Dermis microvascular lymphatic vessel endothelial cell (primary cell): ENCODE results near the gene CASP8. TPM values are rescaled to one million over a fixed set of nuclear protein-coding genes. Genes with fewer than 3 reads are reported as not detected.

Experiments
- DNase-seq, 2 donors: peaks; one replicate each; pipeline versions ENCODE4 v3.0.0 to v3.0.0-alpha.2; 2010; ENCODE audit warnings: low read depth in 2 of 2
- total RNA-seq: library from RNA; depleted of rRNA; stranded (reverse); fragments of >200 nt; gene quantifications from 2 replicates; pipeline ENCODE4 v1.2.1, GENCODE V29; 2014

The CASP8 gene
- total RNA-seq, 1 donor from 2014 or later, result 10.0 TPM

- DNase-seq, result no peak
Observed at GRCh38 chr2:201242571-201243277, 17.6 kb upstream of the CASP8 start.

DNA sequence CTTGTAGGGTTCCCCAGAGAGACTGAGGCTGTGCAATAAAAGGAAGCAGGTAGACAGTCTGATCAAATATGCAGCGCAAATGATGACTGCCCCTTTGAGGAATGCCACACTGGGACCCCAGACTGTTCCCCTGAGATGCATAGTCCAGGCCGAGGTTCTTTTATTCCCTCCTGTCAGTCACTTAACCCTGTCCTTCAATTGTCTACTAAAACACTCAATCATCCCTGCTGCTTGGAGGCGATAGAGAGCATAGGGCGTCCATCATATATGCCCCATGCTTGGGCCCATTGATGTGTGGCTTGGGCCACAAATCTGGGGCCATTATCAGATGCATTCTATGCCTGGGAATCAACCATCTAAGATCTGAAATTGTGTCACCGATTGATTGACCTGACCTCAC is 15.5 kb upstream of the CASP8 start:
- DNase-seq, result no peak

- no peak for DNase-seq
Observed at GRCh38 chr2:201246280-201246679, 14.1 kb upstream of the CASP8 start.

DNA sequence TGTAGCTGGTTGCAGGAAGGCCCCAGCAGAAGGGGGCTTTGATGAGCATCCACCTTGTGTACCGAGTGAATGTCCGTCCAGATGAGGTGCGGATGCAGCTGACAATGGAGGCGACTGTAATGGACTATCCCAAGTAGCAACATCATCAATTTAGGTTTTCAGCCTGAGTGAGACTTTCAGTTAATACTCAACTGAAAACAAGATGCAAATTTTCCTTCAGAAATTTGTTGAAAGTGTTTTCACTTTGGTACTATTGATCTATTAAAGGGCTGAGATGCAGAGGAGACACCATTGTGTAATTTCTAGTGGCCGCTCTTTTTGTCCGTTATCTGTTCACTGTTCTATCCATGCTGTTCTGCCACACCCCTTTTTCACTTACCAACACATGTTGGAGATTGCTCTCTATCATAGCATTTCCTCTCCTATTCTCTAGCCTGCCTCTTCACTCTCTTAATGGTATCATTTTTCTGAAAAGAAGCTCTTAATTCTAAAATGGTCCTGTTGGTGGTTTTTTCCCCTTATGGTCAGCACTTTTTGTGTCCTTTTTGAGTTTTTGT is 12.0 kb upstream of the CASP8 start:
- DNase-seq, result no peak

DNA sequence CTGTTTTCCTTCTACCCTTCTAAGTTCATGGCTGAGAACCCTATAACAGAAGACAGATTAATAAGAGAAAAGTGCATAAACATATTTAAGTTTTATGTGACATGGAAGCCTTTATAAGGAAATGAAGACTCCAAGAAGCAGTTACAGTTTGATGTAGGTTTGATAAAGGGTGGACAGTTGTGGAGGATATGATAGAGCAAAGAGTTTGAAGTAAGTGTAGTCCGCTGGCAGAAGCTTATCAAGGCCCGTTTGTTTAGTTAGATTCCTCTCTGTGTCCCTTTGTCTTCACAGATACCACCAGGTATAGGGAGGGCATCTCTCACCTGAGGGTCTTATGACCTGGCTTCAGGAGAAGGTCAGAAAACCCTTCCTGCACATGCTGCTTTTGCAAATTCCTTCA is 10.4 kb upstream of the CASP8 start:
- no peak for DNase-seq

DNA sequence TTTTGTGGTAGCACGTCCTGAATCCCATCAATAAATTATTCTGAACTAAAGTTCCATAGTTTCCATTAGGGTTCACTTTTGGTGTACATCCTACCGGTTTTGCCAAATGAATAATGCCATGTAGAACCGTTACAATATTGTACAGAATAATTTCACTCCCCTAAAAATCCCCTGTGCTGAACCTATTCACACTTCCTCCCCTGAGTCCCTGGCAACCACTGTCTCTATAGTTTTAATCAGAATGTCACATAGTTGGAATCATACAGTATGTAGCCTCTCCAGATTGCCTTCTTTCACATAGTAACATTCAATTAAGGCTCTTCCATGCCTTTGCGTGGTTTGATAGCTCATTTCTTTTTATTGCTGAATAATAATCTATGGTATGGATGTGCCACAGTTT is 9.6 kb upstream of the CASP8 start:
- DNase-seq, result no peak

- no peak for DNase-seq
Observed at GRCh38 chr2:201254081-201254730, 6.1 kb upstream of the CASP8 start.

DNA sequence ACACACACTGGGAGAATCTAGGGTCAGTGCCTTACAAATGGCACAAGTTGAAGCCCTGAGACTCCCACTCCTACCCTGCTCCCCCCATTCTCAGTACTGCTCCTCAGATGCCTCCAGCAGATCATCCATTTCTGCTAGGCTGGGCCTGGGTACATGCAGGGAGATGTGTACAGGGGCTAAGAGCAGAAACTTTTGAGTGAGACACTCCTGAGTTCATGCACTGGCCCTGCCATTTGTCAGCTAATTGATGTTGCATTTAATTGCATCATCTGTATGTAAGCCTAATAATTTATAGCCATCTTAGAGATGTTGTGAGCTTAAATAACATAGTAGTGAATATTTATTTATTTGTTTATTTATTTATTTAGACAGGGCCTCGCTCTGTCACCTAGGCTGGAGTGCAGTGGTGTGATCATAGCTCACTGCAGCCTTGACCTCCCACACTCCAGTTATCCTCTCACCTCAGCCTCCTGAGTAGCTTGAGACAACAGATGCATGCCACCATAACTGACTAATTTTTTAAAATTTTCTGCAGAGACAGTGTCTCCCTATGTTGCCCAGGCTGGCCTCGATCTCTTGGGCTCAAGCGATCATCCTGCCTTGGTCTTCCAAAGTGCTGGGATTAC is 4.8 kb upstream of the CASP8 start:
- no peak for DNase-seq

DNA sequence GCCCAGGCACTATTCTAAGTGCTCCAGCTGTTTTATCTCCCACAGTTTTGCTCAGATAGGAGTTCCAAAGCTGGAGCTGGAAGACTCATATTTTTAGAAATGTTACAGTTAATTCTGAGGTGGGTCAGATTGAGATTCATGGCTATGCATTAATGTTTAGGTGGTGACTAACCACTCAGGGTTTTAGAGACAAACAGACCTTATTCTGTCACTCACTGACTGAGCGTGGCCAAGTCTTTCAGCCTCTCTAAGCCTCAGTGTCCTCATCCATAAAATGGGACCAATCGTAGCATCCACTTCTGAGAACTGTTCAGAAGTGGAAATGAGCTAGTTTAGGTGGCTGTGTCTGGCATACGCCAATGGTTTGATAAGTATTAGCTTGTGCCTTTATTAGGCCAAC is 4.3 kb upstream of the CASP8 start:
- no peak for DNase-seq

- DNase-seq, result no peak
Observed at GRCh38 chr2:201257381-201257955, 2.9 kb upstream of the CASP8 start.

GRCh38 chr2:201257956-201258665 is 2.2 kb upstream of the CASP8 start:
- peak; percentile 66 to 89 for DNase-seq

DNA sequence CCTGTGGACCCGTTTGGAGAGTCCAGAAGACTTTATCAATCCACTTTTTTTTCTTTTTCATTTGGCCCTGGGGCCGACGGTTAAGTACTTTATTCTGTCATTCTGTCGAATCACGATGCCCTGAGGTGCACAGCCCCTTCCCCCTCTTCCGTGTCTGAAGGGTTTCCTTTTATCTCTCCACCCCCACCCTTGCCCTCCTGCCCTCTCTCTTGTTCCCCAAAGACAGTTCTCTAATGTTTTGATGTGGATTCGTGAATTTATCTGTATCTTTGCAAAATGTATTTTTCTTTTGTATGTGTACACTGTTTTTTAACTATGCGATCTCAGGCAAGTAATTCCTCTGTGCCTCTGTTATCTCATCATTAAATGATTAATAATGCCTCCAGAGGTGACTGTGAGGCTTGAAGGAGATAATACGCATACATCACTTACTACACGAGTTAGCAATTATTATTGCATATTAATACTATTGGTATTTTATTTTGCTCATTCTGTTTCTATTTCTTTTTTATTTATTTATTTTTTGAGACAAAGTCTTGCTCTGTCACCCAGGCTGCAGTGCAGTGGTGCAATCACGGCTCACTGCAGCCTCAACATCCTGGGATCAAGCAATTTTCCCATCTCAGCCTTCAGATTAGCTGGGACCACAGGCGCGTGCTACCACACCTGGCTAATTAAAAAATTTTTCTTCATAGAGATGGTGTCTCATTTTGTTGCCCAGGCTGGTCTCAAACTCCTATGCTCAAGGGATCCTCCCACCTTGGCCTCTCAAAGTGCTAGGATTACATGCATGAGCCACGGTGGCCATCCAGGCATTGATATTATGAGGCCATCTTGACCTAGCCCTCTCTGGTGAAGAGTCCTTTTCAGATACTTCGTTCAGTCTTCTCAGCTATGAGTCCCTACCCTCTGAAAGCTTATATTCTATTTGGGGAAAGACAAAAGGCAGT is 1.4 kb upstream of the CASP8 start:
- no peak for DNase-seq

DNA sequence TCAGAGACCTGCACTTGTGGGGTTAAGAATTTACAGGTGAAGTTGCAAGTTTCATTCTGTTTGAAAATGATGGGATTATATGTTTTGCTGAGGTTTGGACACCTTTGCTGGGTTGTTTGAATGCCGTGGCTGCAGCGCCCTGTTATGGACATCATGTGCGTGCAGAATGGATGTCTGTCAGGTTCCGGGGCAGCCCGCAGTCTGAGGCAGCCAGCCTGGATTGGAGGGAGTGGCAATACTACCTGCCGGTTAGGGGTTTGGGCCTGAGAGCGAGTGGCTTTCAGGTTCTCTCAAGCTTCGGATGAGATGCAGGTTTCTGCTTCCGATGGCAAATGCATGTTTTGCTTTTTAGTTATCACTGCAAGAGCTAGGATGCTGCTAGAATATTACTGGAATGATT is 1.1 kb downstream of the CASP8 start:
- DNase-seq, result no peak

DNA sequence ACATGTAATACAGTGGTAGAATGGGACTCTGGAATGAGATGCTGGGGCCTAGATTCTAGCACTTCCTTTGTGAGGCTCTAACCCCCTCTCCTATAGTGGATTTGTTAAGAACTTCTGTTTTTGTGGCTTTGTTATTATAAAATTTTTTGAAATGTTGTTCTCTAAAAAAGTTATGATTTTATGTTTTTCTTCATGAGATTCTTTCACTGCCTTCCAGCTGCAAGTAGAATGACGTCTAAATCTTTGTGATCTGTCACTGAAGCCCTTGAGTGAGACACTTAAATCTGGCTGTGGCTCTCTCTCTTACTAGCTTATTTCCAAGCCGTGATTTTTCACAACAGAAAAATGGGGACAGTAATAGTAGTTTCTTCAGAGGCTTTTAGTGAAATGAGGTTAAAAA is 1.6 kb downstream of the CASP8 start:
- DNase-seq, result no peak

DNA sequence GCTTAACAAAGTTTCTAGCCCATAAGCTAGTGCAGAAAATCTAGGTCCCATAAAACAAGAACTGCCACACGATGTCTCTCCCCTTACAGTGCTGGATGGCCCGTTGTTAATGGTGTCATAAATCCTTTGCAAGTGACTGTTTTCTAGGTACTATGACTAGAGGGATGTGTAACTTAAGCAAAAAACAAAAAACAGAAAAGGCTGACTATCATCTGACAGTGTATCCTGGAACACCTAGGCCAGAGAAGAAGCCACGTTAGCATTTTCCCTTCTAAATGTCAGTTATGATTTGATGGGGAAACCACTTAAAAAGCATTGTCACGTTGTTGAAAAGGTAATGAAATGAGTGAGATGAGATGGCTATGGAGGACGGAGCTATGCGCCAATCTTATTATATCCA is 2.4 kb downstream of the CASP8 start:
- DNase-seq, result no peak

GRCh38 chr2:201263779-201264178 is 3.4 kb downstream of the CASP8 start:
- no peak for DNase-seq

DNA sequence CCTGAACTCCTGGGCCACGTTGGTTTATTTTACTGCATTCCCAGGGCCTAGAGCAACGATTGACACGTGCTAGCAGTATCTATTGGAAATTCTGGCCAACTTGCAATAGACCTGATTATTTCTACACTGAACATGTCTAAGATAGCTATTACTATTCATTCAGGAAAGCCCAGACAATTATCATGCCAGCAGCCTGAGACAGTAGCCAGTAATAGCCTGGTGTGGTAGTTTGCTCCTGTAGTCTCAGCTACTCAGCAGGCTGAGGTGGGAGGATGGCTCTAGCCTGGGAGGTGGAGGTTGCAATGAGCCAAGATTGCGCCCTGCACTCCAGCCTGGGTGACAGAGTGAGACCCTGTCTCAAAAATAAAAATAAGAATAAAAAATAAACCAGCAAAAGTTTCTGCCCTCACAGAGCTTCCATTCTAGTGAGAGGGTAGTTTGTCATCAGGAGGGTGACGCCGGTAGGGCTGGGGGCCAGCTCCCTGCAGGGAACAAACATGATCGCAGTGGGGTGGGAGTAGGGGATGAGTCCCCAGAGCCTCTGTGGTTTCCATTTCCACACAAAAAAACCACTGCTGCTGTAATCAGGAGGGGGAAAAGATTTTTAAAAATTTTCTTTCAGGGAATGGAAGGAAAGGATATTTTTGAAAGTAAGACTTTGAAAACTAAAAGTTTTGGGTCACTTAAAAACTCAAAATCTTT is 4.3 kb downstream of the CASP8 start:
- DNase-seq, result no peak

DNA sequence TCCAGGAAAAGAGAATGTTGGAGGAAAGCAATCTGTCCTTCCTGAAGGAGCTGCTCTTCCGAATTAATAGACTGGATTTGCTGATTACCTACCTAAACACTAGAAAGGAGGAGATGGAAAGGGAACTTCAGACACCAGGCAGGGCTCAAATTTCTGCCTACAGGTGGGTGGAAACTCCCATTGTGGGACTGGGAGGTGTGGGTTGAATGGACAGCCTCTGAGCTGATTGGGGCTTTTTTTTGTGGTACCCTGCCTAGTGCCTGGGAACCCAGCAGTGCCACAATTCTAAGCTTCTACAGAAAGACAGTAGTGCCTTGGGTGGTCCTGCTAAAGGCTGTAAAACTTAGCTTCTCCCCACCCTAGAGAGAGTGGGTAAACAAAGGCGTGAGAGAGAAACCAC is 6.3 kb downstream of the CASP8 start:
- DNase-seq, result no peak

DNA sequence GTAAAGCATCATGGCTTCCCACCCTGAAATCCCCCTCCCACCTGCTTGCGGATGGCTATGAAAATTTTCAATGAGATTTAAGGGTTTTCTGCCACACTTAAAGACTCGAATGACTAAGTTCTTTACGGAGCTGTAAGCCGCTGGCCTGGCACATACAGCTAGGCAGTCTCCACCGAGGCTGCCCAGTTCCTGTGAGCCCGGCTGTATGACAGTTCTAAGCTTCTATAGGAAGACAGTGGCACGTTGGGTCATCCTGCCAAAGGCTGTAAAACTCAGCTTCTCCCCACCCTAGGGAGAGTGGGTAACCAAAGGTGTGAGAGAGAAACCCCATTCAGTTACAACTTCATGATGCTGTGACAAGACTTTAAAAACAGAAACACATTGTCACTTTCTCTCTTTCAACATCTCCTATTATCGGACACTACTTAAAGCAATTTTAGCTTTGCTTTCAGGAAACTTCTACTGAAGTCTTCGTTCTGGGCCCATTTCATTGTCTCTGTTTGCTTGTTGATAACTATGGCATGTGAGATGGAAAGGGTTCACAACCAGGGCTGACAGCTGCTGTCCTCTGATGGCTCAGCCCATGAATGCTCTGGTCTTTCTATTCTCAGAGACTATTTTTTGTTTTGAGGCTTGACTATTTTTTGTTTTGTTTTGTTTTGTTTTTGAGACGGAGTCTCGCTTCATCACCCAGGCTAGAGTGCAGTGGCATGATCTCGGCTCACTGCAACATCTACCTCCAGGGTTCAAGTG is 7.1 kb downstream of the CASP8 start:
- DNase-seq, result no peak
